Measurements from ENCODE around the gene TOMM6.

The TOMM6 gene

GRCh38 chr6:41740366-41741162 is 46.9 kb upstream of the TOMM6 start (continued):
- TF ChIP-seq CREB5 (CRISPR knock-in tag; IDR thresholded peaks at IDR 0.05; ENCODE audit: low read depth) = no peak
- no peak for TF ChIP-seq POU6F1 (CRISPR knock-in tag; IDR thresholded peaks at IDR 0.05; ENCODE audit: borderline replicate concordance, low read depth)
- TF ChIP-seq ISL1 (CRISPR knock-in tag; IDR thresholded peaks at IDR 0.05) = no peak

GRCh38 chr6:41741625-41742490 is 45.6 kb upstream of the TOMM6 start:
- no peak for TF ChIP-seq ZNF8 (CRISPR knock-in tag; IDR thresholded peaks at IDR 0.05)
- no peak for TF ChIP-seq TSHZ2 (CRISPR knock-in tag; IDR thresholded peaks at IDR 0.05)
- TF ChIP-seq ZNF70 (CRISPR knock-in tag; IDR thresholded peaks at IDR 0.05) = no peak
- TF ChIP-seq ARNTL (CRISPR knock-in tag; IDR thresholded peaks at IDR 0.05; ENCODE audit: borderline replicate concordance, low read depth) = no peak
- no peak for TF ChIP-seq ESRRG (CRISPR knock-in tag; IDR thresholded peaks at IDR 0.05)
- TF ChIP-seq TCF4 (CRISPR knock-in tag; IDR thresholded peaks at IDR 0.05; ENCODE audit: borderline replicate concordance) = no peak
- no peak for TF ChIP-seq SNAI2 (CRISPR knock-in tag; IDR thresholded peaks at IDR 0.05)
- TF ChIP-seq BACH2 (CRISPR knock-in tag; IDR thresholded peaks at IDR 0.05; ENCODE audit: borderline replicate concordance) = no peak
- no peak for TF ChIP-seq PPARA (CRISPR knock-in tag; IDR thresholded peaks at IDR 0.05; ENCODE audit: borderline replicate concordance)
- no peak for TF ChIP-seq OSR1 (CRISPR knock-in tag; IDR thresholded peaks at IDR 0.05)
- no peak for TF ChIP-seq GLIS3 (CRISPR knock-in tag; IDR thresholded peaks at IDR 0.05)
- TF ChIP-seq CSDC2 (CRISPR knock-in tag; IDR thresholded peaks at IDR 0.05) = no peak
- no peak for TF ChIP-seq ZC3H10 (CRISPR knock-in tag; IDR thresholded peaks at IDR 0.05)
- no peak for TF ChIP-seq ZFP30 (CRISPR knock-in tag; IDR thresholded peaks at IDR 0.05)
- no peak for TF ChIP-seq TOX (CRISPR knock-in tag; IDR thresholded peaks at IDR 0.05; ENCODE audit: borderline replicate concordance)
- TF ChIP-seq RARB (CRISPR knock-in tag; IDR thresholded peaks at IDR 0.05) = no peak
- TF ChIP-seq CREB5 (CRISPR knock-in tag; IDR thresholded peaks at IDR 0.05; ENCODE audit: low read depth) = no peak
- ATAC-seq = no peak

GRCh38 chr6:41743406-41744235 is 43.9 kb upstream of the TOMM6 start:
- ATAC-seq = no peak
- no peak for TF ChIP-seq ZNF565 (CRISPR knock-in tag; conservative IDR thresholded peaks at IDR 0.05; ENCODE audit: low read depth)
- TF ChIP-seq POU6F1 (CRISPR knock-in tag; IDR thresholded peaks at IDR 0.05; ENCODE audit: borderline replicate concordance, low read depth) = no peak
- no peak for TF ChIP-seq CSRNP3 (CRISPR knock-in tag; IDR thresholded peaks at IDR 0.05)
- no peak for TF ChIP-seq ZNF70 (CRISPR knock-in tag; IDR thresholded peaks at IDR 0.05)

Data from SK-N-SH treated with all-trans-retinoic acid at 6 μM for 48 hours (cell line).